Smooth muscle cell (in vitro differentiated cells): ENCODE results near the gene ATG9A. TPM values are rescaled to one million over a fixed set of nuclear protein-coding genes. Genes with fewer than 3 reads are reported as not detected.

Source experiments
- DNase-seq: peaks from one replicate; lab custom pipeline; 2025; ENCODE audit not compliant: unreplicated experiment; lab: John Stamatoyannopoulos, UW
- H2AFZ ChIP-seq: fragments of 200-600 bp; sonication (generic); 2 replicates; pipeline ENCODE4 v1.6.0; 2016; ENCODE audit warnings: antibody characterized with exemption, low read depth, mild to moderate bottlenecking
- H3F3A ChIP-seq: fragments of 200-600 bp; sonication (generic); 2 replicates; pipeline ENCODE4 v1.6.0; 2017; ENCODE audit warnings: antibody characterized with exemption, low read depth
- H3K27ac ChIP-seq: fragments of 200-600 bp; sonication (generic); 2 replicates; pipeline ENCODE4 v1.5.1; 2016; ENCODE audit warnings: low read depth, mild to moderate bottlenecking
- H3K27me3 ChIP-seq: fragments of 200-600 bp; sonication (generic); 2 replicates; pipeline ENCODE4 v1.6.1; 2016; ENCODE audit warnings: low read depth, mild to moderate bottlenecking
- H3K36me3 ChIP-seq: fragments of 200-600 bp; sonication (generic); 2 replicates; pipeline ENCODE4 v1.5.1; 2016; ENCODE audit warnings: low read depth
- H3K4me1 ChIP-seq: fragments of 200-600 bp; sonication (generic); 2 replicates; pipeline ENCODE4 v1.5.1; 2016; ENCODE audit warnings: low read depth
- H3K4me2 ChIP-seq: fragments of 200-600 bp; sonication (generic); 2 replicates; pipeline ENCODE4 v1.6.0; 2016; ENCODE audit warnings: mild to moderate bottlenecking
- H3K4me3 ChIP-seq: fragments of 200-600 bp; sonication (generic); 2 replicates; pipeline ENCODE4 v1.5.1; 2016; ENCODE audit warnings: mild to moderate bottlenecking
- H3K79me2 ChIP-seq: fragments of 200-600 bp; sonication (generic); 2 replicates; pipeline ENCODE4 v1.6.0; 2016; ENCODE audit warnings: low read depth, mild to moderate bottlenecking
- H3K9ac ChIP-seq: fragments of 200-600 bp; sonication (generic); 2 replicates; pipeline ENCODE4 v1.6.0; 2016; ENCODE audit warnings: low read depth
- H3K9me3 ChIP-seq: fragments of 200-600 bp; sonication (generic); replicated peaks from 2 replicates; pipeline ENCODE4 v1.5.1; 2016; ENCODE audit warnings: low read depth
- H4K20me1 ChIP-seq: fragments of 200-600 bp; sonication (generic); 2 replicates; pipeline ENCODE4 v1.6.0; 2016; ENCODE audit warnings: low read depth
- CTCF ChIP-seq: fragments of 200-600 bp; sonication (generic); IDR thresholded peaks from 2 replicates; pipeline ENCODE4 v1.5.1; 2017; ENCODE audit warnings: borderline replicate concordance, mild to moderate bottlenecking, antibody characterized with exemption; ENCODE audit not compliant: insufficient read depth, poor library complexity, severe bottlenecking
- WGBS: methylation state at CpG from one replicate; pipeline ENCODE4 v1.1.7; 2016; ENCODE audit warnings: low lambda C conversion rate; 5-methylcytosine and 5-hydroxymethylcytosine counted together
- polyA plus RNA-seq: library from polyadenylated mRNA; unstranded; fragments of >200 nt; fragmentation: Nextera tagmentation; extraction: Ambion mirVana; gene quantifications from 2 replicates; pipeline ENCODE4 v1.2.1, GENCODE V29; 2016
- total RNA-seq: library from RNA; depleted of rRNA; stranded (reverse); fragments of >200 nt; gene quantifications from 2 replicates; pipeline ENCODE4 v1.2.3, GENCODE V29; 2014

ATG9A gene
- total and polyA plus RNA-seq, 2 experiments from 2014 or later = 58.1 to 61.6 TPM

DNA sequence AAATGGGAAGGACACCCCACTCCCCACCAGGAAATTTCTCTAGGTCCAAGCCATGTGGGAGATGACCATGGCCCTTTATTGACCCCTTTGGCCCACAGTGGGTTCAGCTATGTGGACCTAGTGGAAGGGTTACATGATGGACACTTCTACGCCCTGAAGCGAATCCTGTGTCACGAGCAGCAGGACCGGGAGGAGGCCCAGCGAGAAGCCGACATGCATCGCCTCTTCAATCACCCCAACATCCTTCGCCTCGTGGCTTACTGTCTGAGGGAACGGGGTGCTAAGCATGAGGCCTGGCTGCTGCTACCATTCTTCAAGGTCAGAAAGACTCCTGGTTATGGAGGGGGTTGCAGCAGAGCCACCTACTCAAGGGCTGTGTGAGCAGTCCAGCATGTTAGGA is 17.1 kb upstream of the ATG9A start:
- no peak overlapping the region for H3K9ac ChIP-seq
- peaks cover 12% of the 10 kb centered on the region for H3F3A ChIP-seq
- H3K9me3 ChIP-seq = no peaks in the 10 kb centered on the region
- H3K4me3 ChIP-seq = no peak overlapping the region
- no peak for DNase-seq
- H4K20me1 ChIP-seq = no peaks in the 10 kb centered on the region
- H3K36me3 ChIP-seq = no peaks in the 10 kb centered on the region
- peaks cover 13% of the 10 kb centered on the region for H3K79me2 ChIP-seq
- 99% methylated on average over 10 of the region's 10 CpGs for WGBS
- no peak overlapping the region for H3K27ac ChIP-seq
- H2AFZ ChIP-seq = no peak overlapping the region
- H3K4me2 ChIP-seq = peak overlapping the region; percentile 99
- no peak for TF ChIP-seq CTCF
- peaks cover under 1% of the 10 kb centered on the region for H3K27me3 ChIP-seq
- peaks cover 12% of the 10 kb centered on the region for H3K4me1 ChIP-seq

GRCh38 chr2:219245899-219246230 is 16.4 kb upstream of the ATG9A start:
- H4K20me1 ChIP-seq = no peaks in the 10 kb centered on the region
- no peaks in the 10 kb centered on the region for H3K27me3 ChIP-seq
- peaks cover 13% of the 10 kb centered on the region for H3K79me2 ChIP-seq
- H3K27ac ChIP-seq = peak overlapping the region; percentile 87
- peak overlapping the region; percentile 99 for H3K4me2 ChIP-seq
- H3K4me3 ChIP-seq = peak overlapping the region; percentile 86
- H2AFZ ChIP-seq = no peak overlapping the region
- no peak for DNase-seq
- H3K9me3 ChIP-seq = no peaks in the 10 kb centered on the region
- WGBS = 35% methylated on average over 10 of the region's 10 CpGs
- peaks cover 12% of the 10 kb centered on the region for H3F3A ChIP-seq
- H3K9ac ChIP-seq = peak overlapping the region; percentile 96
- peaks cover 12% of the 10 kb centered on the region for H3K4me1 ChIP-seq
- H3K36me3 ChIP-seq = no peaks in the 10 kb centered on the region
- TF ChIP-seq CTCF = no peak

DNA sequence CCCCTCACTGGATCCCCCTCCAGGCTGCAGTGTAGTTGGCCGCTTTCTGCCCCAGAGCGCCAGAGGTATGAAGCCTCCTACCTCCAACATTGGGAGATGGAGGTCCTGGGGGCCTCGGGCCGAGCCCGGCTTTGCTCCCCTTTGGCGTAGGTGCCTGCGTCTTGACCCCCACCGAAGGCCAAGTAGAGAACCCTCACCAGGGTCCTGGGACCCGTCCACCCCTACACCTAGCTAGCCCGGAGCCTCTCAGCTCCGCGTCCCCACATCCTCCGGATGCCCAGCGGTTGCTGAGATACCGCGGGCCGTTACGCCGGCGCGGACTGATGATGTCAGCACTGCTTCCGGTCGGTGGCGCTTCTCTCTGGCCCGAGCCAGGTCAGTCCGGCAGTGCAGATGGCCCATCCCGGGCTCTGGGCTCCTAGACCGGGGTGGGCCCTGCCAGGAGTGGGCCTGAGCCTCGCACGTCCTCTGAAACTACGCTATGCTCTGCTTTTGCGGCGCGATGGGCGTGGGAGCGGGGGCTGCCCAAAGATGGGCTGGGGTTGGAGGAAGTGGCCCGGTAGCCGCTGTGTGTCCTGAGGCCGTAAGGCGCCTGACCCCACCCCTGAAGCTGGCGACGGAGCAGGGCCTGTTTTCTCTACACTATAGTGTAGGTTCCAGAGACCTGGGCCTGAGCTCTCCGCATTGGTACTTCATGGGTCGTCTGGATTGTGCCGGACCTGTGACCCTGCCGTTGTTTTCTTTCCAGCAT is 15.9 kb upstream of the ATG9A start, which contains the start of the genes GLB1L and STK16:
Gene GLB1L, minus strand, starts transcription at position 297 of the 751 bp plus-strand sequence. CDS start 1,871 bp downstream, outside the sequence.
Gene STK16, plus strand, starts transcription at position 332 of the 751 bp plus-strand sequence. CDS start 521 bp downstream, outside the sequence.
- Histone ChIP-seq H3K36me3 (no peaks in the 10 kb centered on the region), H2AFZ (peak within 1 kb of the TSS; percentile 91), H3K4me2 (peak within 1 kb of the TSS; percentile 99), H3K27me3 (no peaks in the 10 kb centered on the region), H3K79me2 (peaks cover 13% of the 10 kb centered on the region), H3K9me3 (no peaks in the 10 kb centered on the region), H3K4me1 (peaks cover 12% of the 10 kb centered on the region), H3K4me3 (peak within 1 kb of the TSS; percentile 86), H3K9ac (peak within 1 kb of the TSS; percentile 96), H4K20me1 (no peaks in the 10 kb centered on the region), H3F3A (peaks cover 12% of the 10 kb centered on the region), H3K27ac (peak within 1 kb of the TSS; percentile 87)
- whole genome bisulfite sequencing = 2% methylated on average over 46 of the region's 46 CpGs
- peak; percentile 78 for DNase-seq
- TF ChIP-seq CTCF = no peak
